ENCODE data around the gene URM1.
A peak's percentile ranks its signal among the peaks of the same experiment; 100 is the strongest.

Gene URM1

GRCh38 chr9:128365525-128365924 is 5.6 kb upstream of the URM1 start:
- DNase-seq, result no peak
- H3K9me3 ChIP-seq (ENCODE audit: insufficient read depth, low read depth, low read length), result no peaks in the 10 kb centered on the region
- no peak overlapping the region for H3K9ac ChIP-seq (ENCODE audit: low read length)
- H2AFZ ChIP-seq (ENCODE audit: insufficient read depth, low read length, poor library complexity), result no peak overlapping the region
- no peak overlapping the region for H2BK12ac ChIP-seq (ENCODE audit: low read length)
- no peak overlapping the region for H4K8ac ChIP-seq (ENCODE audit: low read depth, low read length)
- H2BK5ac ChIP-seq (ENCODE audit: low read depth, low read length, poor library complexity), result no peak overlapping the region
- no peak overlapping the region for H4K91ac ChIP-seq (ENCODE audit: low read depth, low read length)
- peak overlapping the region; percentile 53 for H3K4me2 ChIP-seq (ENCODE audit: low read length)
- no CpG with 5 or more reads among the region's 4 CpGs for WGBS (ENCODE audit: extremely low coverage, insufficient coverage, insufficient read length)
- H3K27me3 ChIP-seq (ENCODE audit: insufficient read depth, low read length), result no peaks in the 10 kb centered on the region
- H3K36me3 ChIP-seq (ENCODE audit: control insufficient read depth in 1 of 2, insufficient read depth in 2 of 2, low read length in 2 of 2), result peaks cover 0 to under 1% of the 10 kb centered on the region in 2 experiments
- no peak overlapping the region for H3K4me3 ChIP-seq (ENCODE audit: low read depth, low read length)
- no peak overlapping the region for H3K4ac ChIP-seq (ENCODE audit: low read depth, low read length)
- no peaks in the 10 kb centered on the region for H3K79me2 ChIP-seq (ENCODE audit: control insufficient read depth, insufficient read depth, low read length, poor library complexity)
- H3K79me1 ChIP-seq (ENCODE audit: low read length), result peaks cover 2% of the 10 kb centered on the region
- no peak overlapping the region for H2AK5ac ChIP-seq (ENCODE audit: low read length)
- H3K23ac ChIP-seq (ENCODE audit: low read length), result no peak overlapping the region
- H3K18ac ChIP-seq (ENCODE audit: low read length), result no peak overlapping the region
- H2BK120ac ChIP-seq (ENCODE audit: insufficient read depth, low read length, poor library complexity), result no peak overlapping the region
- peaks cover 7 to 11% of the 10 kb centered on the region in 2 experiments for H3K4me1 ChIP-seq (ENCODE audit: control insufficient read depth in 1 of 2, insufficient read depth in 2 of 2, low read length in 2 of 2)
- H4K12ac ChIP-seq (ENCODE audit: low read depth, low read length), result no peak overlapping the region
- H3K27ac ChIP-seq (ENCODE audit: low read depth, low read length), result no peak overlapping the region
- H3K14ac ChIP-seq (ENCODE audit: low read length), result no peak overlapping the region

GRCh38 chr9:128369024-128369706 is 2.0 kb upstream of the URM1 start:
- H3K18ac ChIP-seq (ENCODE audit: low read length), result no peak overlapping the region
- peaks cover 10 to 15% of the 10 kb centered on the region in 2 experiments for H3K4me1 ChIP-seq (ENCODE audit: control insufficient read depth in 1 of 2, insufficient read depth in 2 of 2, low read length in 2 of 2)
- no peak overlapping the region for H4K91ac ChIP-seq (ENCODE audit: low read depth, low read length)
- peaks cover 10% of the 10 kb centered on the region for H3K79me2 ChIP-seq (ENCODE audit: control insufficient read depth, insufficient read depth, low read length, poor library complexity)
- no peak overlapping the region for H2AK5ac ChIP-seq (ENCODE audit: low read length)
- H3K36me3 ChIP-seq (ENCODE audit: control insufficient read depth in 1 of 2, insufficient read depth in 2 of 2, low read length in 2 of 2), result peaks cover 2% of the 10 kb centered on the region in 2 experiments
- H3K27me3 ChIP-seq (ENCODE audit: insufficient read depth, low read length), result no peaks in the 10 kb centered on the region
- H3K14ac ChIP-seq (ENCODE audit: low read length), result no peak overlapping the region
- peaks cover 10% of the 10 kb centered on the region for H3K79me1 ChIP-seq (ENCODE audit: low read length)
- H3K23ac ChIP-seq (ENCODE audit: low read length), result no peak overlapping the region
- H3K4me2 ChIP-seq (ENCODE audit: low read length), result no peak overlapping the region
- WGBS (ENCODE audit: extremely low coverage, insufficient coverage, insufficient read length), result no CpG with 5 or more reads among the region's 9 CpGs
- H2BK12ac ChIP-seq (ENCODE audit: low read length), result no peak overlapping the region
- H3K9me3 ChIP-seq (ENCODE audit: insufficient read depth, low read depth, low read length), result no peaks in the 10 kb centered on the region
- H2BK5ac ChIP-seq (ENCODE audit: low read depth, low read length, poor library complexity), result no peak overlapping the region
- H2AFZ ChIP-seq (ENCODE audit: insufficient read depth, low read length, poor library complexity), result no peak overlapping the region
- DNase-seq, result peak; percentile 75 to 89
- no peak overlapping the region for H3K9ac ChIP-seq (ENCODE audit: low read length)
- H3K4ac ChIP-seq (ENCODE audit: low read depth, low read length), result no peak overlapping the region
- H3K27ac ChIP-seq (ENCODE audit: low read depth, low read length), result no peak overlapping the region
- H3K4me3 ChIP-seq (ENCODE audit: low read depth, low read length), result no peak overlapping the region
- no peak overlapping the region for H4K12ac ChIP-seq (ENCODE audit: low read depth, low read length)
- no peak overlapping the region for H2BK120ac ChIP-seq (ENCODE audit: insufficient read depth, low read length, poor library complexity)
- H4K8ac ChIP-seq (ENCODE audit: low read depth, low read length), result no peak overlapping the region

- Histone ChIP-seq H3K4me1 (ENCODE audit: control insufficient read depth in 1 of 2, insufficient read depth in 2 of 2, low read length in 2 of 2) (peaks cover 5 to 10% of the 10 kb centered on the region in 2 experiments), H3K9me3 (ENCODE audit: insufficient read depth, low read depth, low read length) (no peaks in the 10 kb centered on the region), H2BK5ac (ENCODE audit: low read depth, low read length, poor library complexity) (no peak overlapping the region), H3K36me3 (ENCODE audit: control insufficient read depth in 1 of 2, insufficient read depth in 2 of 2, low read length in 2 of 2) (peaks cover 4 to 6% of the 10 kb centered on the region in 2 experiments), H2AK5ac (ENCODE audit: low read length) (peak overlapping the region; percentile 82), H3K27me3 (ENCODE audit: insufficient read depth, low read length) (no peaks in the 10 kb centered on the region), H3K4ac (ENCODE audit: low read depth, low read length) (peak overlapping the region; percentile 51), H2BK12ac (ENCODE audit: low read length) (peak overlapping the region; percentile 9), H3K79me1 (ENCODE audit: low read length) (peaks cover 10% of the 10 kb centered on the region), H3K4me2 (ENCODE audit: low read length) (peak overlapping the region; percentile 79), H4K91ac (ENCODE audit: low read depth, low read length) (peak overlapping the region; percentile 95), H3K14ac (ENCODE audit: low read length) (peak overlapping the region; percentile 50), H3K79me2 (ENCODE audit: control insufficient read depth, insufficient read depth, low read length, poor library complexity) (peaks cover 10% of the 10 kb centered on the region), H3K18ac (ENCODE audit: low read length) (no peak overlapping the region), H2AFZ (ENCODE audit: insufficient read depth, low read length, poor library complexity) (peak overlapping the region; percentile 49), H3K27ac (ENCODE audit: low read depth, low read length) (peak overlapping the region; percentile 85), H3K9ac (ENCODE audit: low read length) (peak overlapping the region; percentile 94), H2BK120ac (ENCODE audit: insufficient read depth, low read length, poor library complexity) (peak overlapping the region; percentile 19), H3K4me3 (ENCODE audit: low read depth, low read length) (no peak overlapping the region), H3K23ac (ENCODE audit: low read length) (no peak overlapping the region), H4K8ac (ENCODE audit: low read depth, low read length) (peak overlapping the region; percentile 99), H4K12ac (ENCODE audit: low read depth, low read length) (peak overlapping the region; percentile 96)
- no peak for DNase-seq
These were observed 815 bp upstream of the URM1 start for GRCh38 chr9:128370367-128370751.

GRCh38 chr9:128371630-128372117 is 500 bp downstream of the URM1 start:
- H2BK5ac ChIP-seq (ENCODE audit: low read depth, low read length, poor library complexity), result peak overlapping the region; percentile 52
- peaks cover 10% of the 10 kb centered on the region for H3K79me2 ChIP-seq (ENCODE audit: control insufficient read depth, insufficient read depth, low read length, poor library complexity)
- H3K36me3 ChIP-seq (ENCODE audit: control insufficient read depth in 1 of 2, insufficient read depth in 2 of 2, low read length in 2 of 2), result peaks cover 4 to 7% of the 10 kb centered on the region in 2 experiments
- peak overlapping the region; percentile 5 for H2BK120ac ChIP-seq (ENCODE audit: insufficient read depth, low read length, poor library complexity)
- H4K91ac ChIP-seq (ENCODE audit: low read depth, low read length), result peak overlapping the region; percentile 82
- peak overlapping the region; percentile 45 for H3K27ac ChIP-seq (ENCODE audit: low read depth, low read length)
- H3K9me3 ChIP-seq (ENCODE audit: insufficient read depth, low read depth, low read length), result no peaks in the 10 kb centered on the region
- H3K18ac ChIP-seq (ENCODE audit: low read length), result peak overlapping the region; percentile 36
- H2BK12ac ChIP-seq (ENCODE audit: low read length), result no peak overlapping the region
- H3K4me3 ChIP-seq (ENCODE audit: low read depth, low read length), result peak overlapping the region; percentile 95
- H3K4ac ChIP-seq (ENCODE audit: low read depth, low read length), result peak overlapping the region; percentile 49
- H3K9ac ChIP-seq (ENCODE audit: low read length), result peak overlapping the region; percentile 94
- H3K23ac ChIP-seq (ENCODE audit: low read length), result no peak overlapping the region
- H3K27me3 ChIP-seq (ENCODE audit: insufficient read depth, low read length), result no peaks in the 10 kb centered on the region
- peak overlapping the region; percentile 85 for H3K14ac ChIP-seq (ENCODE audit: low read length)
- H3K79me1 ChIP-seq (ENCODE audit: low read length), result peaks cover 10% of the 10 kb centered on the region
- peak overlapping the region; percentile 38 for H2AFZ ChIP-seq (ENCODE audit: insufficient read depth, low read length, poor library complexity)
- H3K4me1 ChIP-seq (ENCODE audit: control insufficient read depth in 1 of 2, insufficient read depth in 2 of 2, low read length in 2 of 2), result peaks cover 5 to 10% of the 10 kb centered on the region in 2 experiments
- DNase-seq, result no peak
- H3K4me2 ChIP-seq (ENCODE audit: low read length), result peak overlapping the region; percentile 83
- H4K8ac ChIP-seq (ENCODE audit: low read depth, low read length), result peak overlapping the region; percentile 94
- peak overlapping the region; percentile 22 for H2AK5ac ChIP-seq (ENCODE audit: low read length)
- H4K12ac ChIP-seq (ENCODE audit: low read depth, low read length), result peak overlapping the region; percentile 80
- no CpG with 5 or more reads among the region's 10 CpGs for WGBS (ENCODE audit: extremely low coverage, insufficient coverage, insufficient read length)
